Epithelial cell of prostate (primary cell): ENCODE measurements around the gene CLTA.

Experiments
- DNase-seq: peaks from one replicate; pipeline ENCODE4 v3.0.0-alpha.2; 2011; ENCODE audit warnings: low read depth, low spot score
- H3K27ac ChIP-seq: fragments of 450-650 bp; 2 replicates; pipeline ENCODE4 v1.5.1; 2017; ENCODE audit warnings: mild to moderate bottlenecking

Gene CLTA, protein sequence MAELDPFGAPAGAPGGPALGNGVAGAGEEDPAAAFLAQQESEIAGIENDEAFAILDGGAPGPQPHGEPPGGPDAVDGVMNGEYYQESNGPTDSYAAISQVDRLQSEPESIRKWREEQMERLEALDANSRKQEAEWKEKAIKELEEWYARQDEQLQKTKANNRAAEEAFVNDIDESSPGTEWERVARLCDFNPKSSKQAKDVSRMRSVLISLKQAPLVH

DNA sequence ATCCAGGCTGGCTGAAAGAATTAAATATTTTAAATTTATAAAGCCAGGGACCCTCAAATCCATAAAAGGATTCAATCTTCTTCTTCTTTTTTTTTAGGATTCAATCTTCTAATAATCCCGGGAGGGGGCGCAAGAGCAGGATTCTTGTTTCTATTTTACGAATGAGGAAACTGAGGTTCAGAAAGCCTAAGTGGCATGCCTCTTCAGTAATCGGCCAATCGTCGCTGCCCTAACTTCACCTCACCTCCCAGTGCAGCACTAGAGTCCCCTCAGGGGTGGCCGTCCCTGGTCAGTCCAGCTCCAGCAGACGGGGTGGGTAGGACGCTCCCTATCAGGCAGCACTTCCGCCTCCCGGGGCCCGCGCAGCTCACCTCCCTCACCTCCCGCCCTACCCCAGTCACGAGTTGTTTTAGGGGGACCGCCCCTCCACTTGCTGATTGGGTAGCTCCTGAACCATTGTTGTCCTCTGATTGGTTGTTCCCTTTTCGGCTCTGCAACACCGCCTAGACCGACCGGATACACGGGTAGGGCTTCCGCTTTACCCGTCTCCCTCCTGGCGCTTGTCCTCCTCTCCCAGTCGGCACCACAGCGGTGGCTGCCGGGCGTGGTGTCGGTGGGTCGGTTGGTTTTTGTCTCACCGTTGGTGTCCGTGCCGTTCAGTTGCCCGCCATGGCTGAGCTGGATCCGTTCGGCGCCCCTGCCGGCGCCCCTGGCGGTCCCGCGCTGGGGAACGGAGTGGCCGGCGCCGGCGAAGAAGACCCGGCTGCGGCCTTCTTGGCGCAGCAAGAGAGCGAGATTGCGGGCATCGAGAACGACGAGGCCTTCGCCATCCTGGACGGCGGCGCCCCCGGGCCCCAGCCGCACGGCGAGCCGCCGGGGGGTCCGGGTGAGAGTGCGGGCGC, at the start of gene CLTA:
Gene CLTA (plus strand): TSS at position 534 of the 902 bp plus-strand sequence. CDS start 136 bp downstream, at position 670.
- peak; percentile 97 for DNase-seq
- peak within 1 kb of the TSS; percentile 86 for H3K27ac ChIP-seq

DNA sequence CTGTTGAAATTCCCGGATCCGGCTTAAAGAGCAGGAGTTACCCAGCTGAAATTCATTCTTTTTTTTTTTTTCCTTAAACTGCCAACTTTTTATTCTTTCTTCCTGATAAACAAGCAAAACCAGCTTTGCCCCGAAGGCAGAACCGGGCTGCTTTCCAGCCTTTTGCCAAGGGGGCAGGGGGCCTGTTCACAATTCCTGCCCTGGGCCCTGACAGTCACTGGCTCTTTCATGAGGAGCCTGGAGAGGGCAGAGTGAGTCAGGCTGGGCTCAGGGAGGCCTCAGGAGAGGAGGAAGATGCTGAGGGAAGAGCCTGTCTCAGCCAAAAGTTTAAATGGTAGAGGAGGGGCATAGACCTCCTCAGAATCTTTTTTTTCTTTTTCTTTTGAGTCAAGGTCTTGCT, 49.4 kb upstream of the CLTA start:
- DNase-seq = no peak
- H3K27ac ChIP-seq = no peak overlapping the region

DNA sequence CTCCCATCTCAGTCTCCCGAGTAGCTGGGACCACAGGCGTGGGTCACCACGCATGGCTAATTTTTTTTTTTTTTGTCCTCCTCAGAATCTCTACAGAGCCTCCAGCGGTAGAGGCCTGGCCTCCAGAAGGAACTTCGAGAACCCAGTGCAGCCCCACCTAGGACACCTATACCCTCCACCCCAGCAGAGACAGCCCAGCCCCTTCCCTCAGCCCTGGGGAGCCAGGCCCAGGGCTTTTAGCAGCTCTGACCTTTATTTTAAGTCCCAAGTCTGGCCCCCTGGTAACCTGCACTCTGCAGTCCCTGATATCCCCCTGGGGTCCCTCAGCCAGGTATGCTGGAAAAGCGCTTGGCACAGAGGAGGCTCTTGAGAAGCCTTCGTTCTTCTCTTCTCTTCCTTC, 49.0 kb upstream of the CLTA start:
- H3K27ac ChIP-seq = no peak overlapping the region
- DNase-seq = no peak

DNA sequence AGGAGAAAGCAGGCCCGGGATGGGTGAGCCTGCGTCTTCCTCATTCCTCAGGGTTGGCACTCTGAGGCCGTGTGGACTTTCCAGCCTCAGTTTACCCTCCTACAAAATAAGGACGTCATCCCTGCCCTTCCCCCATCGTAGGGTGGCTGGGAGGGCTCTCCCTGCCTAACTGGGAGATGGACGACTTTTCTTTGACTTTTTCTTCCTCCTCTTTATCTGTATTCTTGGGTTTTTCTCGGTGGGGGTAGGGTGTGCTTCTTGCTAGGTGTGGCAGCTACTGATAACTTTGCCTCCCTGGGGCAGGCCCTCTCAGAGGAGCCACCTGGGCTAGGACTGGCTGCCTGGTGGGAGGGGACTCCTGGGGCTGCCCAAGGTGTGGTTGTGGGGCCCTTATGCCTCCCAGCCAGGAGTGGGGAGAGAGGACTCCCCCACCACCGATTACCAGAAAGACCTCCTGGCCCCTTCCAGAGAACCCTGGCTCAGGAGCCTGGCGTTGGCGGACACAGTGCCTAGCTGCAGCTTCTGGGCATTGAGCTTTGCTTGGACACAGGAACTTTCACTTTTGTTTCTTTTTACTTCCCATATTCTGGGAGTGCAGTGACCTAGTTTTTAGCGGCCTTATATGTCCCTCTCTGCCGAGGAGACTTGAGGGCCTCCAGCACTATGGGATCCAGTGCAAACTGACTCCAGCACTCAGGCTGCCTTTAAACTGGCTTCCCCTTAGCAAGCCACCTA, 48.0 kb upstream of the CLTA start:
- DNase-seq = no peak
- H3K27ac ChIP-seq = no peak overlapping the region

DNA sequence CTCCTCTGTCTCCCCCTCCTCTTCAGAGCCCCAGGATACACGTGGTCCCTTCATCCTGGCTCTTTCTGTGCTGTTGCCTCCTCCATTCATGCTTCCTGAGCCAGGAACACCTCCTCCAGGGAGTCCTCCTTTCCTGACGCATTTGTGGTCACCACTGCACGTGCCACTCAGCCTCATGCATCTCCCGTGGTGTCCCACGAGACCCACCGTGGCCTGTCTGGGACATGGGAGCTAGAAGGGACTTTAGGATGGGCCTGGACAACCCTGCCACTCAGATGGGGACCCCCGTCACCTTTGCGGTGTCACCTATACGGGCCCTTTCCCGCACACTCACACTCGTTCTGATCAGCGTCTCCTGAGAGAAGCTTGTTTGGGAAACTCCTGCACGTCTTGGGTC, 47.5 kb upstream of the CLTA start:
- H3K27ac ChIP-seq = no peak overlapping the region
- DNase-seq = no peak

DNA sequence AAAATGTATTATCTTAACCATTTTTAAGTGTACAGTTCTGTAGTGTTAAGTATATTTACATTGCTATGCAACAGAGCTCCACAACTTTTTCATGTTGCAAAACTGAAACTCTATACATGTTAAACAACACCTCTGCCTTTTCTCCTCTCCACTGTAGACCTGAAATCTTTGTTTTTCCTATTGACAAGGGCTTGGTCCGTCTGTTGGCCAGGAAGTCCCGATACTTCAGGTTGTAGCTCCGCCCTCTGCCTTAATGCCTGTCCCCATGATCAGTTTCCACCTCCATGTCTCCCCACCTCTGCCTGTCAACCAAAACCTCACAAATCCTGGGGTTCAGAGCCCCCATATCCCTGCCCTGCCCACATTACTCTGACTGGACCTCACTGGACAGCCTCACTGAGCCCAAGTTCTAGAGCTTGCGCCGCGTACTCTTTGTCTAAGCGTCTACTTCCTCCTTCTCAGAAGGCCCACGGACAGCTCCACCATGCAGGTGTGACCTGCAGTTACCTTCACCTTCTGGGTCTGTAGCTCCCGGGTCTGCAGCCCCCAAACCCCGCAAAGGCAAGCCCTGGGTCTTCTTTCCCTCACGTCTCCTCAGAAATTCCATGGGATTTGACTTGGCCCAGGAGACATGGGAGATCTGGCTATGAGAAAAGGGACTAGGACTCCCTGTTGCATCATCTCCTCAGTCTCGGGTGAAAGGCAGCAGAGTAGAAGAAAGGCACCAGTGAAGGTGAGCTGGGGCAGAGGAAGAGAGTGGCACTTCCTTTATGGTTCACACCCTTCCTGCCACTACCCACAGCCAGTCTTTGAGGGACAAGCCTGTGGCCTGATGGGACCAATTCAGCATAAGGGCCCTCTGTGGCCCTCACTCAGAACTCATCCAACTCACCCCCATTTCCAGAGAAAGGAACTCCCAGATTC, 46.1 kb upstream of the CLTA start:
- H3K27ac ChIP-seq = no peak overlapping the region
- DNase-seq = no peak

DNA sequence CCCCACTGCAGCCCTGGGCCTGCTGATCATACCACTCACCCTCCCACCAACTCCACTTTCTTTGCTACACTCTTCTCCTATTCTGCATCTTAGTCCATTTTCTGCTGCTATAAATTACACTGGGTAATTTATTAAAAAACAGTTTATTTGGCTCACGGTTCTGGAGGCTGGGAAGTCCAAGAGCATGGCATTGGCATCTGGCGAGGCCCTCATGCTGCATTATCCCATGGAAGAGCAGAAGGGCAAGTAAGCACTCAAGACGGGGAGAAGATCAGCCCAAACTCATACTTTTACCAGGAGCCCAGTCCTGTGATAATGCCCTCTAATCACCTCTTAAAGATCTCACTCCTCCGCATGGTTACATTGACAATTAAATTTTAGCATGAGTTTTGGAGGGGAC, 44.8 kb upstream of the CLTA start:
- no peak for DNase-seq

DNA sequence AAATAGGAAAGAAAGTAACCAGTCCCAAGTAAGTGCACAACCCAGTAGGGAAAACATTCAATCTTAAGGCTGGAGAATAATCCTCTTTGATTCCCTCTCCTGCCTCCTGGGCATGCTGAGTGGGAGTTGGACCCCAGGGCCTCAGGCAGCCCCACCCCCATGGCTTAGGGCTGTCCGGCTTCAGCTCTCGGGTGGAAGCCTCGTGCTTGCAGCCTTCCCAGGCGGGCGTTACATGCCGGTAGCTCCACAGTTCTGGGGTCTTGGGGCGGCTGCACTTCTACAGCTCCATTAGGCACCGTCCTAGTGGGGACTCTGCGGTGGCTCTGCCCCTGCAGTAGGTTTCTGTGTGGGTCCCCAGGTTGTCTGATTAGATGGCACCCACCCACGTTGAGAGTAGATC, 44.1 kb upstream of the CLTA start:
- no peak overlapping the region for H3K27ac ChIP-seq
- no peak for DNase-seq

More for the DNA sequence above, 44.8 kb upstream of the CLTA start:
- no peak overlapping the region for H3K27ac ChIP-seq

DNA sequence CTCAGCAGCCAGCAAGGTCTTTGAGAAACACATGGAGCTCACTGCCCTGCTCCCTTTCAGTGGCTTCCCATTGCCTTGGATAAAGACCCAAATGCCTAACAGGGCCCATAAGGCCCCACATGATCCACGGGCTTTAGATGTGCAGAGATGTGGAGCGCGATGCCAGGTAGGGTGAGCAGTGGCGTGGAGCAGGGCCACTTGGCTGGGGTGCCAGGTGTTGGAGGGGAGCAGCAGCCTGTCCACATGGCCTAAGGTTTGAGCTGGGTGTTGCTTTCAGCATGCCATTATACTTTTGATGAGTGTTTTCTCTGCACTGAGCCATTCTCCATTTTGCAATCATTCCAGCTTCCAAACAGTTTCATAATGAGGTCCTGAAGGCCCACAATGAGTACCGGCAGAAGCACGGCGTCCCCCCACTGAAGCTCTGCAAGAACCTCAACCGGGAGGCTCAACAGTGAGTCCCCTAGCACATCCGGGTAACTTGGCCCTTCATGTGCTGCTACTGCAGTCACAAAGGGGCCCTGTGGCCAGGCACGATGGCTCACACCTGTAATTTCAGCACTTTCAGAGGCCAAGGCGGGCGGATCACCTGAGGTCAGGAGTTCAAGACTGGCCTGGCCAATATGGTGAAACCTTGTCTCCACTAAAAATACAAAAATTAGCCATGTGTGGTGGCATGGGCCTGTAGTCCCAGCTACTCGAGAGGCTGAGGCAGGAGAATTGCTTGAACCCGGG, 43.1 kb upstream of the CLTA start:
- no peak for DNase-seq
- no peak overlapping the region for H3K27ac ChIP-seq

DNA sequence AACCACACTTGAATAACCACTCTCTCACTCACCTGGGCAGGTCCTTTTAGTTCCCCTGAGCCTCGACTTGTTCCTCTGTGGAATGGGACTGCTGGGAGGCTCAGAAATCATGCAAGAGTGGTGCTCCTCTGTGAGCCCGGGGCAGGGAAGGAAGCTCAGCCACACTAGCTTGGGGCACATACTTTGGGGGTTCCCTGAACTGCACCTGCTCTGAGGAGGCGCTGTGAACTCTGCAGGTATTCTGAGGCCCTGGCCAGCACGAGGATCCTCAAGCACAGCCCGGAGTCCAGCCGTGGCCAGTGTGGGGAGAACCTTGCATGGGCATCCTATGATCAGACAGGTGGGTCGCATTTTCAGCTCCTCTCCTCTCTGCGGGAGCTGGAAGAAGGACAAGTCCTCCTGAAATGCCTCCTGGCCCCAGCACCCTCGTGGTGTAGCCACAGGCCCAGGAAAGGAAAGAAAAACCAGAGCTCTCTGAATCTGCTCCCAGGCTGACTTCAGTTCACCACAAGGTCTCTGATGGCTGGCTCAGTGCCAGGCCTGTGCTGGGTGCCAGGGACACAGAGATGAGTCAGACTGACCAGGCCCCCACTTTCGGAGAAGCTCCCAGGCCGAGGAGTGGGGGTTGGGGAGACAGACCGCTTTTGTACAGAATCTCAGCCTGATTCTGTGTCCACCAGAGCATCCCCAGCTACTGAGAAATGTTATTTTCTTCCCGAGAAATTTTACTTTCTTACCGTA, 42.2 kb upstream of the CLTA start:
- DNase-seq = no peak
- no peak overlapping the region for H3K27ac ChIP-seq

DNA sequence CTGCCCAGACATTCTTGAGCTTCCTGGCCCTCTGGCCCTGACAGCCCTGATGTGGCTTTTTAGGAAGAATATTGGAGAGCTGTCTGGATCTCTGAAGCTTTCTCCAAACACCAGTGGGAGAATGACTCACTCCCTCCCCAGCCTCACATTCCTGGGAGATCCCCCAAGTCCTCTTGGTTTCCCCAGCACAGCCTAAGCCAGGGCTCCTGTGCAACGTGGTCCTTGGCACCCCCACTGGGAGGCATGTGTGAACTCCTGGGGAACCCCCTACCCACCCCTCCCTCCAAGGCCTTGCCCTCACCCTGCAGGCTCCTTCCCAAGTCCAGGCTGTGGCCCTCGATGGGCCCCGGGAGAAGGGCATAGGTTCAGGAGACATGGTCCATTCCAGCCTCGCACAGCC, 41.5 kb upstream of the CLTA start:
- DNase-seq = no peak
- no peak overlapping the region for H3K27ac ChIP-seq

DNA sequence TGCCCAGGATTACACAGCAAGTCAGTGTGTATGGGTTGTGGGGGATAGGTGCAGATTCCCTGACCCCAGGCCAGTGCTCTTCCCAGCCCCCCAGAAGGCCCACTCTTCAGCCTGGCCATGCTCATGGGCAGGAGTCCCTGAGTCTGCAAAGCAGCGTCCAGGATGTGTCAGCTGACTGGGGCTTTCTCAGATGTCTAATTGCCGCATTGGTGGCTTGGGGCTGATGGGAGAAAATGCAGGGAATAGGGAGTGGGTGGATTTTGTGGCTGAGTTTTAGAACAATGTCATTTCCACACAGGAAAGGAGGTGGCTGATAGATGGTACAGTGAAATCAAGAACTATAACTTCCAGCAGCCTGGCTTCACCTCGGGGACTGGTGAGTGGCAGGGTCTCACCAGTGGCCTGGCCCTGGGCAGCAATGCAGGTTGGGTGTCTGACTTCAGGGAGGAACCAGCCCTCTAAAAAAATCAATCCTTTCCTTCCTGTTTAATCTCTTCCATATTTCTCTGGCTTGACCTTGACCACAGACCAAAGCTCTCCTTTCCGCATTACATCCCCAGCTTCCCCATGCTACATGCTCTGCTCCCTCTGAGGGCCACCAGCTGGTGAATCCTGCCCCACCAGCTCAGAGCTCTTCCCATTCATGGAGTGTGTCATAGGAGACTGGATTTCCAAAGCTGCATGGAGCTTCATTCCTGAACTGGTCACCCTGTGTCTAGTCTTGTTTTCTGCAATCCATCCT, 40.0 kb upstream of the CLTA start:
- no peak for DNase-seq
- H3K27ac ChIP-seq = no peak overlapping the region

DNA sequence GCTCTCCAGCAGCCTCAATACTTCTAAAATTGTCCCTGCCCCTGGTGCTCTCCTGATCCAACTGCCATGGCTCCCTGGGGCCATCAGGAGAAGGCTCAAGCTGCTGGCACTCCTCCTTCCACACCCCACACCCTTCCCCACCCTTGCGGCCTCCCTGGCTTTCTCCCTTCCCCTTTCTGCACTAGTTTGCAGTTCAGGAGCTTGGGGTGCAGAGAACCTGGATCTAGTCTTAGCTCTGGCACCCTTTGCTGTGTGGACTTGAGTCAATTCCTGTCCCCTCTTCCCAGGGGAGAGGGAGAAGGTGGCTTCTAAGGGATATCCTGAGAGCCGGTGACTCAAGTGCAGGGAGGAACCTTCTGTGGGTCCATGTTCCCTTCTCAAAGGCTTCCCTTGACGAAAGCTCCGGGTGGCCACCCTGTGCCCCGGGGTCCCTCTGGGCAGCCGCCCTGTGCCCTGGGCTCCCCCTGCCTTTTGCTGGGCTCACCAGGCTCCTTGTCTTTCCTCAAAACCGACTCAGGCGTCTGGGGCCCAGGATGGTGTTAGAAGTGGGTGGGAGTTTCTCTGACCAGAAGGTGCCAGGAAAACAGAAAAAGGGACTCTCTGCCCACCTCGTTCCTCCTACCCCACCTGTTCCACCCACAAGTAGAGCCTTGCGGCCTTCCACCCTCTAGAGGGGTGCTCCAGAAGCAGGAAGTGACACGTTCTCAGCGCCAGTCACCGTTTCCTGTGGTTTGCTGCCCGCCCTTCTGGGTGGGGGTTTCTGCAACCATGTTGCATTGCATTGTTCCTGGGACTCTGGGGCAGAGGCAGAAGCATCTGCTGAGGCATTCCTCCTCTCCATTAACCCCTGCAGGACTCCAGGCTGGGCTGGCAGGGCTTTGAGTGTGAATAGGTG, 39.2 kb upstream of the CLTA start:
- no peak overlapping the region for H3K27ac ChIP-seq
- DNase-seq = no peak

DNA sequence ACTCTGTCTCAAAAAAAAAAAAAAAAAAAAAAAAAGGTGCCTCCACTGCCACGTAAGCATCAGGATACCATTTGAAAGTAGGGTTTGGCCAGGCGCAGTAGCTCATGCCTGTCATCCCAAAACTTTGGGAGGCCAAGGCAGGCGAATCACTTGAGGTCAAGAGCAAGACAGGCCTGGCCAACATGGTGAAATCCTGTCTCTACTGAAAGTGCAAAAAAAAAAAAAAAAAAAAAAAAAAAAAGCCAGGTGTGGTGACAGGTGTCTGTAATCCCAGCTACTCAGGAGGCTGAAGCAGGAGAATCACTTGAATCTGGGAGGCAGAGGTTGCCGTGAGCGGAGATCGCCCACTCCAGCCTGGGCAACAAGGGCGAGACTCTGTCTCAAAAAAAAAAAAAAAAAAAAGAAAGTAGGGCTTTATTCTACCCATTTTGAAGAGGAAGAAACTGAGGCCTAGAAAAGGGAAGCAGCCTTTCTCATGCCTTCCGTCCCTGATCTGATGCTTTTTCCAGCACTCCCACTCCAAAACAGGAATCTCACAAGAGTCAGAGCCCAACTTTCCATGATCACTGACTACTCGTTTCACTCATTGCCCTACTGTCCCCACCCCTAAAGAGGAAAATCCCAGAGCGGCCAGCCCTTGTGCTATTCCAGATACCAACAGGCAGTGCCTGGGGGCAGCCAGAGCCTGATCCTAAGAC, 37.8 kb upstream of the CLTA start:
- DNase-seq = no peak
- no peak overlapping the region for H3K27ac ChIP-seq

DNA sequence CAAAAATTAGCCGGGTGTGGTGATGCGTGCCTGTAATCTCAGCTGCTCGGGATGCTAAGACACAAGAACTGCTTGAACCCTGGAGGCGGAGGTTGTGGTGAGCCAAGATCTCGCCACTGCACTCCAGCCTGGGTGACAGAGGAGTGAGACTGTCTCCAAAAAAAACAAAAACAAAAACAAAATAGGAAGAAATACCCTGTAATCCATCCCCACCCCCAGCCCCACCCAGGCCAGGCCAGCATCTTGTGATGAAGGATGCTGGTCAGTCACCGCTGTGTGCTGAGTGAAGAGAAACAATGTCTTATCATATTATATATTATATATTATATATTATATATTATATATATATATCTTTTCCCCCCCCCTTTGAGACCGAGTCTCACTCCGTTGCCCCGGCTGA, 37.0 kb upstream of the CLTA start:
- H3K27ac ChIP-seq = no peak overlapping the region
- no peak for DNase-seq

DNA sequence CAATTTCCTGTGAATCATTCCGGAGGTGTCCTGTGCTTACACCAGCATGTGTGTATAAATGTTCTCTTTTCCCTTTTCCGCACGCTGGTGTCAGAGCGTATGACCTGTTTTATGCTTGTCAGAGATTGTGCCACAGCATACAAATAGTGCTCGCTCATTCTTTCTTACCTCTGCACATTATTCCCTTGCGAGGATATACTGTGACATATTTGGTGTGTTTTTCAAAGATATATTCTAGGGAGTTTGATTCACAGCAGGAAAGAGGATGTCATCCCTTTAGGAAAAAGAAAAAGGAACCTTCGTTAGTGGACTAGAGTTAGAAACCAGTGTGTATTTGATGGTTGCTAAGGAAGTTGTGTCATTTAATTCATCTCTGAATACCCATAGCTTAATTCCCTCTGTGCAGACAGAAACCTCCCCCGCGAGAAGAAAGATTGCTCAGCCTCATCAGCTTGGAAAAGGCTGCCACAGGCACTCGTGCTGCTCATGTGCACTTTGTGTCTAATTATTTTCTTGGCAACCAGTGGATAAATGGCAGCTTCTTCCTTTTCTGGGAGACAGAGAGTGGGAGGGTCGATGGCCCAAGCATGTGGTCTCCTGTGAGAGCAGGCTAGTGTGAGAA, 36.3 kb upstream of the CLTA start:
- no peak for DNase-seq
- no peak overlapping the region for H3K27ac ChIP-seq
